GM12878 (cell line): ENCODE results near the gene SHC4. TPM values are rescaled to one million over a fixed set of nuclear protein-coding genes. Genes with fewer than 3 reads are reported as not detected.
A peak's percentile ranks its signal among the peaks of the same experiment; 100 is the strongest.
"Not testable (repeated sequence)": the region's sequence is repeated elsewhere in the genome, so short reads cannot be mapped to it uniquely, and the experiment has no call there.

Source experiments
- ATAC-seq: fragments of 200-7000 bp; cut with Tn5 transposase; 3 replicates; pipeline ENCODE4 v1.9.1; 2020; ENCODE audit warnings: mild to moderate bottlenecking, moderate library complexity
- BruUV-seq: library from RNA; stranded (reverse); fragments of 400-500 nt; replicated peaks from 2 replicates; lab custom pipeline; 2021; lab: Mats Ljungman, UMichigan
- CTCF ChIA-PET: fragments of 300-600 bp; sonication (Branson Sonifier 250); formaldehyde crosslinking; extraction: SDS; loops from one replicate; lab custom pipeline; 2021; ENCODE audit warnings: inconsistent platforms; lab: Yijun Ruan, JAX
- POLR2A ChIA-PET: fragments of 350-600 bp; formaldehyde crosslinking; extraction: SDS; loops from one replicate; lab custom pipeline; 2021; ENCODE audit warnings: inconsistent platforms; lab: Charles Lee
- RAD21 ChIA-PET: fragments of 300-600 bp; sonication (Branson Sonifier 250); formaldehyde crosslinking; loops from one replicate; lab custom pipeline; 2023; ENCODE audit warnings: antibody characterized with exemption; ENCODE audit not compliant: unreplicated experiment; lab: Charles Lee
- SMC1A ChIA-PET: fragments of 300-600 bp; sonication (Branson Sonifier 250); formaldehyde crosslinking; loops from one replicate; lab custom pipeline; 2023; ENCODE audit not compliant: unreplicated experiment, uncharacterized antibody; lab: Charles Lee
- DNase-seq: peaks from one replicate; pipeline ENCODE4 v3.0.0-alpha.2; 2011; ENCODE audit warnings: low read depth, low spot score
- FAIRE-seq: peaks from 3 replicates; lab custom pipeline; 2011; peaks lifted over from hg19 to GRCh38; lab: Jason Lieb, UNC
- H2AFZ ChIP-seq: 2 replicates; pipeline ENCODE4 v1.6.0; 2011; ENCODE audit warnings: low read depth, low read length, control low read depth; ENCODE audit not compliant: control insufficient read depth
- H3K27ac ChIP-seq: 2 replicates; pipeline ENCODE4 v1.5.1; 2011; ENCODE audit warnings: control low read depth; ENCODE audit not compliant: control insufficient read depth, insufficient read depth
- H3K27me3 ChIP-seq, 2 experiments: replicated peaks in 1 of 2; 2 replicates each; pipeline versions ENCODE4 v1.6.0 to v1.6.1; 2011; ENCODE audit warnings: low read length in 1 of 2; ENCODE audit not compliant: control insufficient read depth in 2 of 2, insufficient read depth in 2 of 2
- H3K36me3 ChIP-seq, 2 experiments: 2 replicates each; pipeline ENCODE4 v1.5.1; 2011; ENCODE audit warnings: low read length in 1 of 2; ENCODE audit not compliant: control insufficient read depth in 2 of 2, insufficient read depth in 2 of 2
- H3K4me1 ChIP-seq: 2 replicates; pipeline ENCODE4 v1.6.1; 2011; ENCODE audit warnings: mild to moderate bottlenecking, low read length, moderate library complexity, mixed read lengths; ENCODE audit not compliant: control insufficient read depth, insufficient read depth
- H3K4me2 ChIP-seq: 2 replicates; pipeline ENCODE4 v1.6.0; 2011; ENCODE audit warnings: control low read depth; ENCODE audit not compliant: control insufficient read depth, insufficient read depth
- H3K4me3 ChIP-seq: fragments of 200-600 bp; sonication (generic); 2 replicates; pipeline ENCODE4 v1.5.1; 2016
- H3K79me2 ChIP-seq: 2 replicates; pipeline ENCODE4 v1.6.0; 2011; ENCODE audit warnings: low read length; ENCODE audit not compliant: control insufficient read depth, insufficient read depth
- H3K9ac ChIP-seq: 2 replicates; pipeline ENCODE4 v1.8.0; 2011; ENCODE audit warnings: low read length, control low read depth, mixed read lengths; ENCODE audit not compliant: control insufficient read depth, insufficient read depth
- H3K9me3 ChIP-seq: replicated peaks from 3 replicates; pipeline ENCODE4 v1.5.1; 2011; ENCODE audit warnings: mild to moderate bottlenecking, low read length; ENCODE audit not compliant: control insufficient read depth, insufficient read depth
- H4K20me1 ChIP-seq: 2 replicates; pipeline ENCODE4 v1.6.0; 2011; ENCODE audit not compliant: control insufficient read depth, insufficient read depth
- CHD4 ChIP-seq: fragments of 200-600 bp; sonication (generic); IDR thresholded peaks from 2 replicates; pipeline ENCODE4 v1.6.1; 2016; ENCODE audit warnings: mild to moderate bottlenecking
- CTCF ChIP-seq, 3 experiments: IDR thresholded peaks in 2 of 3; conservative IDR thresholded peaks in 1 of 3; 2 replicates each; pipeline ENCODE4 v1.5.1; 2011; ENCODE audit warnings: low read depth in 3 of 3, low read length in 3 of 3, mild to moderate bottlenecking in 3 of 3, control low read depth in 2 of 3, moderate library complexity in 2 of 3, inconsistent platforms in 1 of 3, mixed read lengths in 1 of 3; ENCODE audit not compliant: control insufficient read depth in 2 of 3, insufficient read depth in 1 of 3; ENCODE audit errors: extremely low read depth in 1 of 3
- NFYB ChIP-seq: IDR thresholded peaks from 2 replicates; pipeline ENCODE4 v1.6.1; 2011; ENCODE audit warnings: low read depth, mild to moderate bottlenecking, low read length, improper control_type of control experiment, moderate library complexity; ENCODE audit not compliant: insufficient read depth
- RAD21 ChIP-seq: IDR thresholded peaks from 2 replicates; pipeline ENCODE4 v1.6.1; 2011; ENCODE audit warnings: mild to moderate bottlenecking, low read depth, low read length, moderate library complexity; ENCODE audit not compliant: insufficient read depth
- SMC3 ChIP-seq: IDR thresholded peaks from 2 replicates; pipeline ENCODE4 v1.6.1; 2011; ENCODE audit warnings: low read length, improper control_type of control experiment, borderline replicate concordance
- WGBS: methylation state at CpG from one replicate; pipeline ENCODE4 v1.1.6; 2016; ENCODE audit warnings: low lambda C conversion rate; ENCODE audit not compliant: insufficient replicate concordance, insufficient coverage; ENCODE audit errors: missing lambda C conversion rate; 5-methylcytosine and 5-hydroxymethylcytosine counted together
- in situ Hi-C: fragments of 300-500 bp; cut with MboI; formaldehyde crosslinking; loops from 9 replicates; pipeline ENCODE4 v1.14.3; 2018; ENCODE audit warnings: mixed read lengths
- intact Hi-C: fragments of 100-400 bp; cut with micrococcal nuclease; formaldehyde crosslinking; loops from one replicate; pipeline ENCODE4 v1.14.2; 2022; ENCODE audit not compliant: unreplicated experiment
- polyA plus RNA-seq, 11 experiments: library from polyadenylated mRNA; depleted of rRNA in 4 of 11; unstranded in 6 of 11; stranded (reverse) in 5 of 11; fragments of >200 nt; fragmentation: Nextera tagmentation in 4 of 11; fragmentation: Illumina TruSeq in 1 of 11; extraction: Ambion mirVana in 4 of 11; extraction: Trizol in 1 of 11; gene quantifications; 1 replicate in 1 of 11; 2 replicates in 10 of 11; pipeline versions ENCODE4 v1.2.1 to v1.2.3, GENCODE V29; 2011 to 2016; ENCODE audit warnings: inconsistent platforms in 2 of 11, missing spikeins in 2 of 11, low read depth in 1 of 11
- total RNA-seq, 4 experiments: library from RNA; depleted of rRNA in 3 of 4; stranded (reverse); fragments of >200 nt in 3 of 4; fragmentation: Illumina TruSeq in 1 of 4; extraction: Trizol in 1 of 4; gene quantifications; 2 replicates each; pipeline versions ENCODE4 v1.2.1 to v1.2.3, GENCODE V29; 2013 to 2021

SHC4 gene
- total and polyA plus RNA-seq, 10 of the 15 experiments (the other 5 are each of a cell fraction or from before 2014, with no cell fraction given) = 0.04 to 0.87 (median 0.14) TPM

GRCh38 chr15:48855501-48856440 lies 107.9 kb downstream of the SHC4 start:
- H3K9ac ChIP-seq = no peak overlapping the region
- ChIA-PET CTCF (interaction anchor here (0.8 to 1.9 kb wide), 3 partner anchors 496 to 1460 kb away, joined by 3 to 7 read pairs (median 3); no protein-coding TSS in a partner anchor), SMC1A (interaction anchor here (0.5 kb wide), 1 partner anchor 327 kb away, joined by 3 read pairs; no protein-coding TSS in a partner anchor), RAD21 (interaction anchor here (1.1 to 1.2 kb wide), 3 partner anchors 45 to 497 kb away, joined by 3 to 4 read pairs (median 3); partner anchors contain the start of gene CEP152), POLR2A (no interaction called here)
- DNase-seq = no peak
- no peak for FAIRE-seq
- ATAC-seq = no peak
- H2AFZ ChIP-seq = no peak overlapping the region; the same call in 1 of the 2 replicates
- H3K9me3 ChIP-seq = no peaks in the 10 kb centered on the region
- intact Hi-C loops (loop anchor here (10.0 kb wide), 1 partner anchor 1149 kb away; no protein-coding TSS in a partner anchor), in situ Hi-C loops (no loop called here)
- no peaks in the 10 kb centered on the region for H4K20me1 ChIP-seq
- H3K36me3 ChIP-seq = no peaks in the 10 kb centered on the region
- no TSS peak for BruUV-seq
- H3K79me2 ChIP-seq = no peaks in the 10 kb centered on the region
- H3K4me3 ChIP-seq = no peak overlapping the region
- no peak overlapping the region for H3K27ac ChIP-seq
- WGBS = 14% methylated on average over 6 of the region's 6 CpGs
- TF ChIP-seq CTCF (IDR thresholded peaks at IDR 0.05 in 2 of 3, conservative IDR thresholded peaks at IDR 0.05 in 1 of 3; ENCODE audit: control insufficient read depth in 2 of 3, extremely low read depth in 1 of 3, insufficient read depth in 1 of 3, low read depth in 3 of 3, low read length in 3 of 3) = peak in 1 of 3 experiments; percentile 25; a peak in 2 of 6 replicates
- no peak for TF ChIP-seq NFYB
- TF ChIP-seq CHD4 = no peak
- peak; percentile 24; the same call in 1 of the 2 replicates for TF ChIP-seq SMC3
- 0 out of 2 replicates have a peak, but pooled peaks have one; percentile 10 for TF ChIP-seq RAD21
- H3K4me2 ChIP-seq = no peak overlapping the region
- no peaks in the 10 kb centered on the region for H3K27me3 ChIP-seq
- no peaks in the 10 kb centered on the region for H3K4me1 ChIP-seq

- WGBS = 86% methylated on average over 3 of the region's 3 CpGs
- CTCF ChIA-PET = interaction anchor here (1.2 kb wide), 1 partner anchor 1462 kb away, joined by 3 read pairs; no protein-coding TSS in a partner anchor
- POLR2A ChIA-PET, ATAC-seq, BruUV-seq, SMC1A ChIA-PET, H3K27me3 ChIP-seq, H3K4me3 ChIP-seq, H3K4me1 ChIP-seq, H3K4me2 ChIP-seq, FAIRE-seq, H3K9me3 ChIP-seq, in situ Hi-C loops, RAD21 ChIA-PET, DNase-seq, H4K20me1 ChIP-seq, H2AFZ ChIP-seq, H3K27ac ChIP-seq, H3K36me3 ChIP-seq, H3K79me2 ChIP-seq, H3K9ac ChIP-seq: not testable (repeated sequence)
- intact Hi-C loops = loop anchor here (10.0 kb wide), 1 partner anchor 1150 kb away; no protein-coding TSS in a partner anchor
Measured at GRCh38 chr15:48854434-48854833, 109.3 kb downstream of the SHC4 start.
